Ectodermal cell (in vitro differentiated cells): ENCODE data around the gene DNPH1.

Experiments
- H3K27ac ChIP-seq: 2 replicates; pipeline ENCODE4 v1.7.0; 2013; ENCODE audit warnings: mild to moderate bottlenecking, low read depth, low read length; ENCODE audit not compliant: insufficient read depth, poor library complexity, severe bottlenecking
- H3K27me3 ChIP-seq: 2 replicates; pipeline ENCODE4 v1.7.0; 2013; ENCODE audit warnings: mild to moderate bottlenecking, low read length; ENCODE audit not compliant: insufficient read depth, control insufficient read depth, poor library complexity, severe bottlenecking
- H3K36me3 ChIP-seq: one replicate; pipeline ENCODE4 v1.7.0; 2013; ENCODE audit warnings: low read length; ENCODE audit not compliant: control insufficient read depth, insufficient read depth
- H3K4me1 ChIP-seq: one replicate; pipeline ENCODE4 v1.7.0; 2013; ENCODE audit warnings: low read length; ENCODE audit not compliant: control insufficient read depth, insufficient read depth
- H3K4me3 ChIP-seq: 2 replicates; pipeline ENCODE4 v1.7.0; 2013; ENCODE audit warnings: low read depth, low read length, control low read depth; ENCODE audit not compliant: insufficient read depth
- H3K9me3 ChIP-seq: 2 replicates; pipeline ENCODE4 v1.7.0; 2013; ENCODE audit warnings: mild to moderate bottlenecking, low read length, moderate library complexity; ENCODE audit not compliant: control insufficient read depth
- WGBS, 2 experiments: methylation state at CpG; one replicate each; pipeline ENCODE4 v1.1.7; 2013; ENCODE audit warnings: missing lambda C conversion rate in 2 of 2; 5-methylcytosine and 5-hydroxymethylcytosine counted together

The DNPH1 gene

DNA sequence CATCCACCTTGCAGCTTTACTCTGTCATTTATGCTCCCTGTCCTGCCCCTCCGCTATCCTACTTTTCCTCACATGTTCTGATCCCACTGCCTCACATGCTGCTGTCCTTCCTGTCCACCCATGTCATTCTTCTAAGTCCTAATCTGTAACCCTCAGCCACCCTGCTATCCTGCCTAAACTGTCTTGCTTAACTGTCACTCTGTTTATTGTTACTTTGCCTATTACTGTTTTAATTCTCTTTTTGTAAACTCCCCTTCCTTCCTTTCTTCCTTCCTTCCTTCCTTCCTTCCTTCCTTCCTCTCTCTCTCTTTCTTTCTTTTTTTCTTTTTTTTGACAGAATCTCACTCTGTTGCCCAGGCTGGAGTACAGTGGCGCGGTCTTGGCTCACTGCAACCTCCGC lies 45.8 kb downstream of the DNPH1 start:
- WGBS, 2 experiments: 92 to 94% methylated on average over 4 of the region's 4 CpGs

DNA sequence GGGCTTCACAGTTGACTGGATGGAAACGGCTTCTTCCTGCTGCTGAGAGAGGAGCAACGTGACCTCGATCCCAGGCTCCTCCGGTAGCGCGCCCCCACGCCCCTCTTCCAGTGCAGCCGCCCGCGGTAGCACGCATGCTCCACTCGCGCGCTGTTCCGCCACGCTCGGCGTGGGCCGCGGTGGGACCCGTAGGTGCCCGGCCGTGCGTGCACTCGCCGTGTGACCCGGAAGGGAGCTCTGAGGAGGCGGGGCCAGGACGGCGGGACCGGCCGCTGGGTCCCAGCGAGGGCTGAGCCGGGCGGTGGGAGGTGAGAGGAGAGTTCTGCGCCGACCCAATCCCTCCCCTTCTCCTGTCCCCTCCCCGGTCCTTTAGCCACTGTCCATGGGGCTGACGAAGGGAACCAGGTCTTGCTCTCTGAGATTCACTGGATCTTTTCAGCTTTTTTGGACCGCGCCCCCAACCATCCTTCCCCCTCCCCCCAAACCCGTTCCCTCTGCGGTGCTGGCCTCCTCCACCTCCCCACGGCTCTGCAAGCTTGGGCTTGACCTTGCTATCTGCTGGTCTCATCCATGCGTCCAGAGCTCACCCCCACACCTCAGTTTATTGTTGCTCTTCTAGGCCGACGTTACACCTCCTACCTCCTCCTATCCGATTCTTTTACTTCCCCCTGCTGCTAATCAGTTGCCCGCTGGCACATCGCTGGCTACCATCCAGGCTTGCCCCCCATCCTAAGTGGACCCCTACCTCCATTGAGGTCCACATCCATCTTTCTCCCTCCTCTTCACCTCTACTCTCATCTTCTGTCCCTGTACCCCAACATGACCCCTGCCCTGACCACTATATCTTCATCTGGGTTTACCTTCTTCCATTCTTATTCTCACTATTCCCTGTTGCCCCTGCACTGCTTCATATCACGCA lies 47.1 kb downstream of the DNPH1 start, which contains the start of gene CUL9:
Gene CUL9 (plus strand): TSS at position 255 of the 919 bp plus-strand sequence. CDS start 2,115 bp downstream, outside the sequence.
- peak within 1 kb of the TSS; percentile 55 for H3K27ac ChIP-seq
- peak within 1 kb of the TSS; percentile 72 for H3K4me3 ChIP-seq
- peaks cover 6% of the 10 kb centered on the region for H3K4me1 ChIP-seq
- no peaks in the 10 kb centered on the region for H3K27me3 ChIP-seq
- 3 to 4% methylated on average over 51 of the region's 51 CpGs for WGBS, 2 experiments
- peaks cover 30% of the 10 kb centered on the region for H3K36me3 ChIP-seq
- no peaks in the 10 kb centered on the region for H3K9me3 ChIP-seq

More for the DNA sequence above, 45.8 kb downstream of the DNPH1 start:
- no peaks in the 10 kb centered on the region for H3K9me3 ChIP-seq
- no peak overlapping the region for H3K27ac ChIP-seq
- peaks cover 31% of the 10 kb centered on the region for H3K36me3 ChIP-seq
- no peaks in the 10 kb centered on the region for H3K27me3 ChIP-seq
- no peak overlapping the region for H3K4me3 ChIP-seq
- H3K4me1 ChIP-seq: peaks cover 6% of the 10 kb centered on the region

DNA sequence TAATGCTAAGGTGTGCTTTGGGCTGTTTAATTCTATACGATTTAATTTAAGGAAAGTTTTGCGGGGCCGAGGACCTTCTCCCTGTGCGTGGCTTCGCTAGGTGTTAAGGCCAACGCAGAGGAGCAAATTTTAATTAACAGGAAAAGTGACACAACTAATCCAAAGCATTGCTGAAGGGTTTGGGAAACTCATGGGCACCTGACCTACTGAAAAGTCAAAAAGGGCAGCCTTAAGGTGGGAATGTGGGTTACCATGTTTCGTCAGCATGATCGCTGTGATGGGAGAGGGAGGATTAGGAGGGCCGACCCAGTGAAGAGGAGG lies 47.7 kb downstream of the DNPH1 start:
- no peaks in the 10 kb centered on the region for H3K9me3 ChIP-seq
- H3K27ac ChIP-seq: peak overlapping the region; percentile 55
- 27 to 33% methylated on average over 9 of the region's 9 CpGs for WGBS, 2 experiments
- no peaks in the 10 kb centered on the region for H3K27me3 ChIP-seq
- peaks cover 6% of the 10 kb centered on the region for H3K4me1 ChIP-seq
- H3K36me3 ChIP-seq: peaks cover 29% of the 10 kb centered on the region
- peak overlapping the region; percentile 72 for H3K4me3 ChIP-seq

DNA sequence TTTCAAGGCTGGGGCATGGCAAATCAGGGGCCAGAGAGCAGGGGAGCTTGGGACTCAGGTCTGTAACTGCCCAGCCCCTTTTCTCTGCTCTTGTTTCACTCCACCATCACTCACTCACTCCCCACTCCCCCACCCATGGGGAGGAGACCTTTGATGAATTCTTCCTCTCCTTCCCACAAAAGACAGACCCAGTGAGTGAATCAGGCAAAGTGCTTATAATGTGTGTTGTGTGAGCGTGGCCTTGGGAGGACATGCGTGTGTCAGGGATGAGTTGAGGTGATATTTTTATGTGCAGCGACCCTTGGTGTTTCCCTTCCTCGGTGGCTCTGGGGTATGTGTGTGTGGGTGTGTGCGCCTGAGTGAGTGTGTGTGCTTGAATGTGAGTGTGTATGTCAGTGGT lies 48.3 kb downstream of the DNPH1 start:
- WGBS, 2 experiments: 71 to 78% methylated on average over 5 of the region's 5 CpGs
- Histone ChIP-seq H3K4me3 (peak overlapping the region; percentile 72), H3K36me3 (peaks cover 29% of the 10 kb centered on the region), H3K9me3 (no peaks in the 10 kb centered on the region), H3K27ac (no peak overlapping the region), H3K27me3 (no peaks in the 10 kb centered on the region), H3K4me1 (peaks cover 6% of the 10 kb centered on the region)

DNA sequence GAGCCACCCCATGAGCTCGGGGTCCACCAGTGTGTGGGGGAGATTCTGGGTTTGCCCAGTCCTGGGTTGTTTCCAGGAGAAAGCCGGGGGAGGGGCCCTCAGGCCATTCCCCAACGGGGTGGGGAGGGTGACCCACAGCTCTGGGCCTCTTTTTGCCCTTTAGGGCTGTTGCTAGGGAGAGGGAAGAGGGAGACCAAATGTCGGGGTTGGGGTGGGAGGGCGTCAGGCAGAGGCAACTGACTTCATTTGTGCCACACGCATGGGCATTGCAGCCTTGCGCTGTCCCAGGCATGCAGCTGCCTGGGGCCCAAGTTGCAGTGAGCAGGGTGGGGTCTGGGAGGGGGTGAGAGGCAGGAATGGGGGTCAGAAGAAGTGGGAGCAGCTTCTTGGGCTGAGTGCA lies 49.2 kb downstream of the DNPH1 start:
- peaks cover 6% of the 10 kb centered on the region for H3K4me1 ChIP-seq
- WGBS, 2 experiments: 89% methylated on average over 7 of the region's 7 CpGs
- no peaks in the 10 kb centered on the region for H3K27me3 ChIP-seq
- H3K36me3 ChIP-seq: peaks cover 34% of the 10 kb centered on the region
- no peak overlapping the region for H3K4me3 ChIP-seq
- H3K27ac ChIP-seq: no peak overlapping the region
- no peaks in the 10 kb centered on the region for H3K9me3 ChIP-seq

DNA sequence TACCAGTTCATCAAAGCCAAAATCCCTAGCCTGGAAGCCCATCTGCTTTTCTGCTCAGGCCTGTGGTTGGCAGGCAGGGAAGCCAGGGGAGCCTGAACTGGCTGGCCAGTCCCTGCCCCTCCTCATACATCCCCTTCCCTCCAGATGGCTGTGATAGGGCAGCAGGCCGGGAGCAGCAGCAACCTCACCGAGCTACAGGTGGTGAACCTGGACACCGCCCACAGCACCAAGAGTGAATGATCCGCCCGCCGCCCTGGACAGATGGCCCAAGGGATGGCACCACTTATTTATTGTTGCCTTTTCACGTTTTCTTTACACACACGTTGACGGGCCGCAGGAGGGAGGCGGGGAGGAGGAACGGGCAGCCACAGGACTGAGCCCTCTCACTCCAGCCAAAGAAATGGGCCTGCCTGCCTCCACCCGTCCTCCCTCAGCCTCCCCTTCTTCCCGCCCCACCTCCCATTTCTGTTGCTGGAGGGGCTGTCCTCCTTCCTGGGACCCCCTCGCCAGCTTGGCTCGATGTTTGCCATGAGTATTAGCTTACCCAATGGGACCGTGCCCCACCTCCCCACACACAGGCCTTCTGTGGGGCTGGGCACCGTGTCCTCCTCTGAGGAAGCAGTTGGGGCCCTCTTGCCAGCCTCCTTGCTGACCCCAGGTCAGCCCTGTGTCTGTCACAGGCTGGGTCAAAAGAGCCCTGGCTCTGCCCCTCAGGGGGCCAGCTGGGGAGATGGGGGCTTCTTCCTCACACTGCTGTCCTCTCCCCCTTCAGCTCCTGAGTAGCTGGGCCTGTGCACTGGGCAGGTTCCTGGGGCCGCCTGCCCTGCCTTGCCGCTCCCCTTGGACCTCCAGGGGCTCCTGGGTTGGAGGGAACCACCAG lies 50.1 kb downstream of the DNPH1 start:
- Histone ChIP-seq H3K9me3 (no peaks in the 10 kb centered on the region), H3K4me1 (peaks cover 6% of the 10 kb centered on the region), H3K27me3 (no peaks in the 10 kb centered on the region), H3K27ac (no peak overlapping the region), H3K36me3 (peaks cover 34% of the 10 kb centered on the region), H3K4me3 (no peak overlapping the region)
- WGBS, 2 experiments: 92 to 93% methylated on average over 20 of the region's 20 CpGs

DNA sequence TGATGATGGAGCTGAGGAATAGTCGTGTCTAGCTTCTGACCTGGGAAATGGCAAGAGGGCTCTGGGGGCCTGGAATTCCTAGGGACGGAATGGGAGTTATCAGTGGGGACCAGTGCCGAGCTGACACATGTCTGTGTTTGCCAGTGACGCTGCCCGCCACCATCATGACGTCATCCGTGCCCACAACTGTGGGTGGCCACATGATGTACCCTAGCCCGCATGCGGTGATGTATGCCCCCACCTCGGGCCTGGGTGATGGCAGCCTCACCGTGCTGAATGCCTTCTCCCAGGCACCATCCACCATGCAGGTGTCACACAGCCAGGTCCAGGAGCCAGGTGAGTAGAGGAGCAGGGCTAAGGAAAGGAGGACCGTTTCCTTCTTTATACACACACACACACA lies 51.1 kb downstream of the DNPH1 start:
- Histone ChIP-seq H3K27me3 (no peaks in the 10 kb centered on the region), H3K4me3 (no peak overlapping the region), H3K36me3 (peaks cover 34% of the 10 kb centered on the region), H3K27ac (no peak overlapping the region), H3K4me1 (peaks cover 16% of the 10 kb centered on the region), H3K9me3 (no peaks in the 10 kb centered on the region)
- 95 to 96% methylated on average over 12 of the region's 12 CpGs for WGBS, 2 experiments

DNA sequence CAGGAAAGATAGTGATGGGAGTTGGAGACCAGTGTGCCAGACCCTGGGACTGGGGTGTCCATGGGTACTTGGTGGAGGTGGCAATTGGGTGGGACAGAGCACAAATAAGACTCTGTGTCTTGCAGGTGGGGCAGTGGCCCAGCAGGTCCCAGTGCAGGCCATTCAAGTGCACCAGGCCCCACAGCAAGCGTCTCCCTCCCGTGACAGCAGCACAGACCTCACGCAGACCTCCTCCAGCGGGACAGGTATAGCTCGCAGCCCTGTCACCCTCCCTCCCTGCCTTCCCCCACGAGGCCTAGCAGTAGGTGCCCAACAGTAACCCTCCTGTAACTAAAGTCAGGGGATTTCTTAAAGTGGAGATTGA lies 52.9 kb downstream of the DNPH1 start:
- 92 to 98% methylated on average over 6 of the region's 6 CpGs for WGBS, 2 experiments
- Histone ChIP-seq H3K27ac (no peak overlapping the region), H3K36me3 (peaks cover 34% of the 10 kb centered on the region), H3K4me3 (no peak overlapping the region), H3K27me3 (no peaks in the 10 kb centered on the region), H3K9me3 (no peaks in the 10 kb centered on the region), H3K4me1 (peaks cover 20% of the 10 kb centered on the region)

DNA sequence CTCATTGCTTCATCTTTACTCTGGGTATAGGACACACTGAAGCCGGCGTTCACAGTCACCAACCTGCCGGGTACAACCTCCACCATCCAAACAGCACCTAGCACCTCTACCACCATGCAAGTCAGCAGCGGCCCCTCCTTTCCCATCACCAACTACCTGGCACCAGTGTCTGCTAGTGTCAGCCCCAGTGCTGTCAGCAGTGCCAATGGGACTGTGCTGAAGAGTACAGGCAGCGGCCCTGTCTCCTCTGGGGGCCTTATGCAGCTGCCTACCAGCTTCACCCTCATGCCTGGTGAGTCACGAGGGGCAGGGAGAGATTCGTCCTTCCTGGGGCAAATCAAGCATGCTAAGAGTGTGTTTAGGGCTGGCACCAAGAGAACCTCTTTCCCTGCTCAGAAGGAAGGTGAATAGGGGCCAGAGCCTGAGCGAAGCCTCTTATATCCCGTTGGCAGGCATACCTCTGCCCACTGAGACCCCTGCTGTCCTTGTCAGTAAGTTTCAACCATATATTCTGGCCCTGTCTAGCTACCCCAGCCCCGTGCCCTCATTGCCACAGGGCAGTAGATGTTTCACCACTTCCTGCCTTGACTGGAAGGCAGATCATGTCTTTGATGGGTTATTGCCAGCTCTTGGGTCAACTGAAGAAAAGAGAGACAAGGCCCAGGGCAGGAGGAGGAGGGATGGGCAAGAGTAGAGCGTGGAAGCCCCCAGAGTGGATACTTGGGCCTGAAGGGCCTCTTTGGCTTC lies 53.4 kb downstream of the DNPH1 start:
- no peaks in the 10 kb centered on the region for H3K27me3 ChIP-seq
- peaks cover 34% of the 10 kb centered on the region for H3K36me3 ChIP-seq
- H3K9me3 ChIP-seq: no peaks in the 10 kb centered on the region
- no peak overlapping the region for H3K27ac ChIP-seq
- WGBS, 2 experiments: 95 to 96% methylated on average over 11 of the region's 11 CpGs
- peaks cover 15% of the 10 kb centered on the region for H3K4me1 ChIP-seq
- H3K4me3 ChIP-seq: no peak overlapping the region
